Jurkat, Clone E6-1 (cell line): ENCODE data around the gene RPRD1B.

ENCODE experiments used
- DNase-seq: peaks from one replicate; pipeline ENCODE4 v3.0.0-alpha.2; 2011; ENCODE audit warnings: low read depth, low spot score
- H3K4me3 ChIP-seq: 2 replicates; pipeline ENCODE4 v1.5.1; 2011; ENCODE audit warnings: mild to moderate bottlenecking, low read length, control low read depth, moderate library complexity

Gene RPRD1B

GRCh38 chr20:38139156-38139912 is 105.8 kb downstream of the RPRD1B start:
- no peak for DNase-seq

GRCh38 chr20:38139977-38140753 is 106.6 kb downstream of the RPRD1B start:
- no peak for DNase-seq
- H3K4me3 ChIP-seq = no peak overlapping the region

More at GRCh38 chr20:38139156-38139912, 105.8 kb downstream of the RPRD1B start:
- no peak overlapping the region for H3K4me3 ChIP-seq

GRCh38 chr20:38141204-38141888 is 107.8 kb downstream of the RPRD1B start:
- H3K4me3 ChIP-seq = no peak overlapping the region
- no peak for DNase-seq
